Fibroblast of pulmonary artery (primary cell): ENCODE measurements around the gene ADCY10.
"Not testable (repeated sequence)": the region's sequence is repeated elsewhere in the genome, so short reads cannot be mapped to it uniquely, and the experiment has no call there.

Experiments used
- DNase-seq: peaks from one replicate; pipeline ENCODE4 v3.0.0-alpha.2; 2010; ENCODE audit warnings: low read depth
- H3K4me3 ChIP-seq: replicated peaks from 2 replicates; pipeline ENCODE4 v1.5.1; 2011; ENCODE audit warnings: low read depth, mild to moderate bottlenecking, control low read depth, low read length, moderate library complexity
- TF ChIP-seq, protein P1 (sequence below): IDR thresholded peaks from 2 replicates; pipeline ENCODE4 v1.5.1; 2011; ENCODE audit warnings: mild to moderate bottlenecking, control low read depth, low read length, inconsistent platforms; ENCODE audit errors: missing control alignments

ADCY10 gene

GRCh38 chr1:167904652-167905130 lies 9.2 kb downstream of the ADCY10 start:
- DNase-seq, result peak; percentile 53
- TF ChIP-seq, protein P1, sequence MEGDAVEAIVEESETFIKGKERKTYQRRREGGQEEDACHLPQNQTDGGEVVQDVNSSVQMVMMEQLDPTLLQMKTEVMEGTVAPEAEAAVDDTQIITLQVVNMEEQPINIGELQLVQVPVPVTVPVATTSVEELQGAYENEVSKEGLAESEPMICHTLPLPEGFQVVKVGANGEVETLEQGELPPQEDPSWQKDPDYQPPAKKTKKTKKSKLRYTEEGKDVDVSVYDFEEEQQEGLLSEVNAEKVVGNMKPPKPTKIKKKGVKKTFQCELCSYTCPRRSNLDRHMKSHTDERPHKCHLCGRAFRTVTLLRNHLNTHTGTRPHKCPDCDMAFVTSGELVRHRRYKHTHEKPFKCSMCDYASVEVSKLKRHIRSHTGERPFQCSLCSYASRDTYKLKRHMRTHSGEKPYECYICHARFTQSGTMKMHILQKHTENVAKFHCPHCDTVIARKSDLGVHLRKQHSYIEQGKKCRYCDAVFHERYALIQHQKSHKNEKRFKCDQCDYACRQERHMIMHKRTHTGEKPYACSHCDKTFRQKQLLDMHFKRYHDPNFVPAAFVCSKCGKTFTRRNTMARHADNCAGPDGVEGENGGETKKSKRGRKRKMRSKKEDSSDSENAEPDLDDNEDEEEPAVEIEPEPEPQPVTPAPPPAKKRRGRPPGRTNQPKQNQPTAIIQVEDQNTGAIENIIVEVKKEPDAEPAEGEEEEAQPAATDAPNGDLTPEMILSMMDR, result no peak
- no peak overlapping the region for H3K4me3 ChIP-seq

GRCh38 chr1:167900907-167901306 lies 13.0 kb downstream of the ADCY10 start:
- TF ChIP-seq, protein P1, result no peak
- no peak overlapping the region for H3K4me3 ChIP-seq
- DNase-seq, result no peak

DNA sequence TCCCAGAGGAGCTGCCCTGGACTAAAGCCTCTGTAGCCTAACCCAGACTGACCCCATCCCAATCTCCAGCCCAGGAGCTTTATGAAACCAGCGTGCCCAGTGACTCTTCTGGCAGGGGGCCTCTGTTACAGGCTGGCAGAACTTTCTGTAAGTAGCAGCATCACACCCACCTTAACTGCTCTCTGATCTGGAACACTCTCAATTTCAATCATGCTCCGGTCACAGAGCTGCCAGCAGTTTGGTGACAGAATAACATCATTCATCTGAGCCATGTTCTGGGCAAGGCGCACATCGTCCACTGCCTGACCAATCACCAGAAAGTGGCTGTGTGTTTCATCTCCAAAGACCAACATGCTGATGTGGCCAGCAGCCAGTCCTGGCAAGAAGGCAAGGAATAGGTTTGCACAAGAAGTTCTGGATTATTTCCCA lies 14.7 kb downstream of the ADCY10 start:
- peak; percentile 54 for DNase-seq

DNA sequence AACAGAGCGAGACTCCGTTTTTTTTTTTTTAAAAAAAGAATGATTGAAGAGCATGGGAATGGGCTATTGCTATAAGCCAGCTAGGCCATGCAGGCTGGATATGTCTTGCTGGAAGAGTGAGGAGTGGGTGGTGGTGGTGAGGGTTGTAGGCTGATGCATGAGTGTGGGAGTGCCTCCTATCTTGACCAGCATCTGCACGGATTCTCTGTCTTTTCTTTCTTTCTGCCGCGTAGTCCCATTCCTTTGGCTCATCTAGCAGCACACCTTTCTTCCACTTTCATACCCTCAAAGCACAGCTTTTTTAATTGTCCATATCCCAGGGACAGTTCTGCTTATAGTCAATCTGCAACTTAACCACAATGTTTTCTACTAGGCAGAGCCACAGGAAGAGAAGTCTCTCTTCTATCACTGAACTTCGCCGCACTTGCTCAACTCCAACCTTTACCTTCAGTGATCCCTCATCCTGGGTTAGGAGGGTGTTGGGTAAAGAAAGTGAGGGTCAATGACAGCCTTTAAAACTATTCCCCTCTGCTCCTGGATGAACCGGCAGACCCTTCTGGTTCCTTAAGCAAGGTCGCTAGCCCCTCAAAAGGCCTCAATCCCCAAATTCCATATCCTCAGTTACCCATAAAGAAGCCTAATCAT lies 15.2 kb downstream of the ADCY10 start:
- no peak for DNase-seq
- TF ChIP-seq, protein P1, result no peak

More for the DNA sequence above, 14.7 kb downstream of the ADCY10 start:
- H3K4me3 ChIP-seq, result no peak overlapping the region
- TF ChIP-seq, protein P1, result no peak

GRCh38 chr1:167893798-167894197 lies 20.1 kb downstream of the ADCY10 start:
- DNase-seq, result no peak
- TF ChIP-seq, protein P1, result no peak
- no peak overlapping the region for H3K4me3 ChIP-seq

More for the DNA sequence above, 15.2 kb downstream of the ADCY10 start:
- H3K4me3 ChIP-seq, result no peak overlapping the region

GRCh38 chr1:167890400-167890799 lies 23.5 kb downstream of the ADCY10 start:
- DNase-seq, result no peak
- no peak overlapping the region for H3K4me3 ChIP-seq
- TF ChIP-seq, protein P1, result no peak

- not testable (repeated sequence) for H3K4me3 ChIP-seq, DNase-seq
Measured at GRCh38 chr1:167887187-167887586, 26.7 kb downstream of the ADCY10 start.
